Fibroblast of villous mesenchyme (primary cell): ENCODE measurements around the gene ZFP92. TPM values are rescaled to one million over a fixed set of nuclear protein-coding genes. Genes with fewer than 3 reads are reported as not detected.

Experiments used
- DNase-seq: peaks from one replicate; pipeline ENCODE4 v3.0.0-alpha.2; 2010; ENCODE audit warnings: low read depth
- H3K4me3 ChIP-seq: 2 replicates; pipeline ENCODE4 v1.5.1; 2011; ENCODE audit warnings: low read depth, mild to moderate bottlenecking, low read length
- total RNA-seq: library from RNA; depleted of rRNA; stranded (reverse); fragments of >200 nt; gene quantifications from 2 replicates; pipeline ENCODE4 v1.2.3, GENCODE V29; 2012
- TF ChIP-seq, protein P1 (sequence below): IDR thresholded peaks from 2 replicates; pipeline ENCODE4 v1.5.1; 2012; ENCODE audit warnings: low read depth, mild to moderate bottlenecking, low read length; ENCODE audit not compliant: insufficient read depth

The ZFP92 gene
- total RNA-seq, 1 donor, result 0.43 TPM

DNA sequence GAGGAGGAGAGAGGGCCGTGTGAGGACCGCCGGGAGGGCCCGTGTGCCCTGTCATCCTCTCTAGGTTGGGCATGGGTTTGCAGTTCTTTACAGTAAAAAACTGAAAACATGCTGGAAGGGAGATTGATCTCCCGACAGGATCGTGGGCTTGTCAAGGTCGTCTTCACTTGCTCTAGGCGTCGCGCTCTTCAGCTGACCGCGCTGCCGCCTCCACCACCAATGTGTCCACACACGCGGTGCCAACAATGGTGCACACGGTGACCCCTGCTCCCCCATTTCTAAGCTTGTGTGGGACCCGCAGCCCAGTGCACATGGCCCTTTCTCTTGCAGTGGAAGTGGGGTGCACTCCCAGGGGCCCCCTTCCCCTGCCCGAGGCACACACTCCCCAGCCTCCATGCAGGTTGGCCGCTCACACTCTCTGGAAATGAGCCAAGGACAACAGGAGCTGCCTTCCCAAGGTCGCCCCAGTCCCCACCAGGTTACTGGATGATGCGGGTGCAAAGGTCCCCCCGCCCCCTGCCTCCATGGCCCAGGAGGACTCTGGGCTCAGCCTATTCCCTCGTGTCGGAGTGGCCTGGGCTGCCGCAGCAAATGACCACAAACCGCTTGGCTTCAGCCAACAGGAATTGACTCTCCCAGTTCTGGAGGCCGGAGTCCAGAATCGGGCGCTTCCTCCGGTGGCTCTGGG is 1.7 kb upstream of the ZFP92 start:
- H3K4me3 ChIP-seq, result no peak overlapping the region
- DNase-seq, result no peak
- TF ChIP-seq, protein P1, sequence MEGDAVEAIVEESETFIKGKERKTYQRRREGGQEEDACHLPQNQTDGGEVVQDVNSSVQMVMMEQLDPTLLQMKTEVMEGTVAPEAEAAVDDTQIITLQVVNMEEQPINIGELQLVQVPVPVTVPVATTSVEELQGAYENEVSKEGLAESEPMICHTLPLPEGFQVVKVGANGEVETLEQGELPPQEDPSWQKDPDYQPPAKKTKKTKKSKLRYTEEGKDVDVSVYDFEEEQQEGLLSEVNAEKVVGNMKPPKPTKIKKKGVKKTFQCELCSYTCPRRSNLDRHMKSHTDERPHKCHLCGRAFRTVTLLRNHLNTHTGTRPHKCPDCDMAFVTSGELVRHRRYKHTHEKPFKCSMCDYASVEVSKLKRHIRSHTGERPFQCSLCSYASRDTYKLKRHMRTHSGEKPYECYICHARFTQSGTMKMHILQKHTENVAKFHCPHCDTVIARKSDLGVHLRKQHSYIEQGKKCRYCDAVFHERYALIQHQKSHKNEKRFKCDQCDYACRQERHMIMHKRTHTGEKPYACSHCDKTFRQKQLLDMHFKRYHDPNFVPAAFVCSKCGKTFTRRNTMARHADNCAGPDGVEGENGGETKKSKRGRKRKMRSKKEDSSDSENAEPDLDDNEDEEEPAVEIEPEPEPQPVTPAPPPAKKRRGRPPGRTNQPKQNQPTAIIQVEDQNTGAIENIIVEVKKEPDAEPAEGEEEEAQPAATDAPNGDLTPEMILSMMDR, result no peak

DNA sequence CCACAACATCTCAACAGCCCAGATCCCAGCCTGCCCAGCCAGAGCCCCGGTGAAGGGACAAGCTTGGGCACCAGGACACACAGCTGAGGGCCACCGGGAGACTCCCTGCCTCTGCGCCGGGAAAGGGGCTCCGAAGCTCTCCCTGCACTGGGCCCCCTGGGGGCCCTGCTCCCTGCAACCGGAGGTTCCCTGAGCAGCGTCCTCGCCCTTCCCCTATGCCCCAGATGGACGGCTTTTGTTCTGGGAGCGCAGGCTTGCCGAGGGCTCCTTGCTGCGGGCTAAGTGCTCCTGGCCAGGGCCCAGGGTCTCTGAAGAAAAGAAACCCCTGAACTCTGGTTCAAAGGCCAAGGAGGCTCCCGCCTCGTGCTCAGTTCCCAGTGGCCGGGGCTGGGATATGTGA is 899 bp upstream of the ZFP92 start:
- TF ChIP-seq, protein P1, result no peak
- DNase-seq, result no peak
- H3K4me3 ChIP-seq, result no peak overlapping the region

DNA sequence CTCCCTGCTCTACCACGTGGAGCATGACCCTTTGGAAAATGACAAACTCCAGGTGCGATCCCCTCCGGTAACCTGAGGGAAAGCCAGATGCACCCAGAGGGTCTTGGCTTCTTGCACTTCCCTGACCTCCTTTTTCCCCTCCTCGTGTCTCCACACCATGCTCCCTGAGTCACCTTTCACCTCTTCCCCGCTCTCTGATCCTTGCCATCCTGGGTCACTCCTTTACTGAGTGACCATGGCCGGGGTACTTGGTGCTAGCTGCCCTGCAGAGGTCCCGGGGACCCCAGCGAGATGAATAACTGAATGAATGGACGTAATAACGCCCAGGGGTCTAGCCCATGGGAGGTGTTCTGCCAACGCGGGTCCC is 401 bp upstream of the ZFP92 start:
- H3K4me3 ChIP-seq, result peak overlapping the region; percentile 58
- no peak for DNase-seq
- TF ChIP-seq, protein P1, result no peak

DNA sequence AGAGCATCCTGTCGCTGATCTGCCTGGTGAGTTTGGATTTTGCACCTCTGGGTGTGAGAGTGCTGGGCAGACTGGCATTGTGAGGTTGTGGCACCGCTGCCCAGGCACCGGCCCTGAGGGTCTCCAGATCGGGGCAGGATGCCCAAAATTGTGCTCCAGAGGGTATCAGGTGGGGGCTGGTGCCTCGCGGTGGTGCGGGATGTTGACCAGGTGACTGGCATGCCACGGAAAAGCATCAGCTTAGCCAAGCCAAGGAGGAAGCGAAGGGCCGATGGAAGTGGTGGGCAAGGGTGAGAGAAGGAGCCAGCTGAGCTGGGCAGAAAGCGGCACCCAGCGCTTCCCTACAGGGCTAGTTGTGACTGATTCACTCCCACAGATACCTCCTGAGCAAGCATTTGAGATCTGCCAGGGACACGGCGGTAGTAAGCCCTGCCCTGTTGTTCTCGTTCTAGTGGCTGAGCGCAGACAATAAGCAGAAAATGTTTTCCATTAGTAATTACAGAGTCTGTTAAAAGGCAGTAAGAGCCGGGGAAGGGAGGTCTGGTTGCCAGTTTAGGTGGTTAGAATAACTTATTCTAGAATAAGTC is 809 bp downstream of the ZFP92 start:
- TF ChIP-seq, protein P1, result no peak
- DNase-seq, result peak; percentile 7
- H3K4me3 ChIP-seq, result peak overlapping the region; percentile 58

DNA sequence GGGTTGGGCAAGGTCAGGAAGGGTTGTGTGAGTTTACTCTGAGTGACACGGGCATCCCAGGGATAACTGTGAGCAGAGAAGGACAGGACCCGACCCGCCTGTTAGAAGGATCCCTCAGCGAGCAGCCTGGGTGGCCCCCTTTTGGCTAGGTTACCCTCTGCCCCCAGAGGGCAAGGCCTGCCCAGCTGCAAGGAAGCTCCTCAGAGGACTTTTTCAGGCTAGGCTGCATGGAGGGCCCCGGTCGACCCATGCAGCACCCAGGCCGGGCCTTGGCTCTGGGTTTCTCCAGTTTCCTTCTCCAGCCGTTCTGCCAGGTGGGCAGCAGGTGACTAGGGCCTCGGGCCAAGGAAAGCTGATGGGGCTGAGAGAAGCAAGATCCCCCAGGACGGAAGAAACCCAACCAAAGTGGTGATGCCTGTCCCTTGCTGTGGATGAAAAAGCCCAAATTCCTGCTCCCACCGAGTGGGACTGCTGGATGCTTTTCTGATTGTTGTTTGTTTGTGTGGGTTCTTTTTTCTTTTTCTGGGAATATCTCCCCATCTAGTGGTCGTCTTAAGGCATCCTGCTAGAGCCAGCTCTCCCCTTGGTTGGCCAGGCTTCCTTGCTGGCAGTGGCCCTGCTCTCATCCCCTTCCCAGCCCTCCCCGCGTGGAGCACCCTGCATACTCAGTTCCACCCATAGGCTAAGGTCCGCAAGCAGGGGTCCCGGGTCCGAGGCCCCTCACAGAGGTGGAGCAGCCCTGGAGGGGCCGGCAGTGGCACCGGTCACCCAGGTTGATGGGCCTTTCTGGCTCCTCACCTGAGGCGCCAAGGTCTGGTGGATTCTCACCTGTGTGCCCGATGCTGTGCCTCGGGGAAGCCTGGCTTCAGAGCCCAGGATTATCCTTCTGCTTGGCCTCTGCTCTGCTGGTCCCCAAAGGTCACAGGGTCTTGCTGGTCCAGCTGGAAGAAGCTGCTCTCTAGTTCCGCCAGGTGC is 1.8 kb downstream of the ZFP92 start:
- no peak for DNase-seq
- no peak overlapping the region for H3K4me3 ChIP-seq
- TF ChIP-seq, protein P1, result no peak

DNA sequence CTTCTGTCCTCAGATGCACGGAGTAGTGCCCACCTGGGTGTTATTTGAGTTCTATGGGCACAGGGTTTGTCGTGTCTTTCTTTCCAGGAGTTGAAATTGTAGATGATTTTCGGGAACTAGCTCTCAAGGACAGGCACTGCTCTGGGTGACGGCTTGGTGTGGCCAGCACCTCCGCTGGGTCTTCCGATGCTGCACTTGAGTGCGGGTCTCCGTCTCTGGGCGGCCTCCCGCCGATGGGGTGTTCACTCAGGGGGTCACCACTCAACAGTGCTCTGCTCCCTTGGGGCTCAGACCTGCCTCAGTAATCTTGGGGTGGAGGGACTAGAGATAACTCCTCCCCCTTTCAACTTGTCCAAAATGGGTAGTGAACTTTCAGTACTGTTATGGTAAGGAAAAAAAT is 2.5 kb downstream of the ZFP92 start:
- TF ChIP-seq, protein P1, result no peak

More for the DNA sequence above, 2.5 kb downstream of the ZFP92 start:
- H3K4me3 ChIP-seq, result no peak overlapping the region
- no peak for DNase-seq
